ENCODE results near the gene PLEK2. TPM values are rescaled to one million over a fixed set of nuclear protein-coding genes. Genes with fewer than 3 reads are reported as not detected.

The PLEK2 gene
- polyA plus RNA-seq, 1 experiment: 1.6 TPM

- Histone ChIP-seq H3K9me3 (ENCODE audit: control insufficient read depth, insufficient read depth, low read length) (no peaks in the 10 kb centered on the region), H3K27ac (ENCODE audit: low read depth, low read length) (no peak overlapping the region), H3K27me3 (ENCODE audit: control insufficient read depth, insufficient read depth, low read length) (no peaks in the 10 kb centered on the region), H3K4me3 (ENCODE audit: low read depth, low read length) (no peak overlapping the region)
- ChIA-PET CTCF (interaction anchor here (1.2 to 2.4 kb wide), 2 partner anchors 10 to 18 kb away, joined by 3 to 12 read pairs; partner anchors contain the start of genes ATP6V1D and EIF2S1), POLR2A (interaction anchor here (0.7 kb wide), 1 partner anchor 10 kb away, joined by 6 read pairs; no protein-coding TSS in a partner anchor)
- no peak for TF ChIP-seq CTCF (IDR thresholded peaks at IDR 0.05; ENCODE audit: low read depth, low read length)
- DNase-seq (ENCODE audit: low read depth, low spot score): no peak
Measured at GRCh38 chr14:67377916-67378315, 34.0 kb downstream of the PLEK2 start.

GRCh38 chr14:67373347-67373746 lies 38.6 kb downstream of the PLEK2 start:
- CTCF ChIA-PET: no interaction called here
- no peak for TF ChIP-seq CTCF (IDR thresholded peaks at IDR 0.05; ENCODE audit: low read depth, low read length)
- H3K27ac ChIP-seq (ENCODE audit: low read depth, low read length): no peak overlapping the region
- no peak overlapping the region for H3K4me3 ChIP-seq (ENCODE audit: low read depth, low read length)
- no peaks in the 10 kb centered on the region for H3K9me3 ChIP-seq (ENCODE audit: control insufficient read depth, insufficient read depth, low read length)
- DNase-seq (ENCODE audit: low read depth, low spot score): no peak
- POLR2A ChIA-PET: no interaction called here
- H3K27me3 ChIP-seq (ENCODE audit: control insufficient read depth, insufficient read depth, low read length): no peaks in the 10 kb centered on the region

GRCh38 chr14:67372833-67373232 lies 39.1 kb downstream of the PLEK2 start:
- POLR2A ChIA-PET: no interaction called here
- H3K27me3 ChIP-seq (ENCODE audit: control insufficient read depth, insufficient read depth, low read length): no peaks in the 10 kb centered on the region
- no peaks in the 10 kb centered on the region for H3K9me3 ChIP-seq (ENCODE audit: control insufficient read depth, insufficient read depth, low read length)
- H3K4me3 ChIP-seq (ENCODE audit: low read depth, low read length): no peak overlapping the region
- CTCF ChIA-PET: no interaction called here
- DNase-seq (ENCODE audit: low read depth, low spot score): no peak
- no peak overlapping the region for H3K27ac ChIP-seq (ENCODE audit: low read depth, low read length)
- TF ChIP-seq CTCF (IDR thresholded peaks at IDR 0.05; ENCODE audit: low read depth, low read length): no peak

- ChIA-PET POLR2A (no interaction called here), CTCF (interaction anchor here (0.6 to 1.9 kb wide), 2 partner anchors 12 to 864 kb away, joined by 3 to 21 read pairs; partner anchors contain the start of genes ATP6V1D and EIF2S1)
- DNase-seq (ENCODE audit: low read depth, low spot score): no peak
- H3K27ac ChIP-seq (ENCODE audit: low read depth, low read length): no peak overlapping the region
- no peaks in the 10 kb centered on the region for H3K27me3 ChIP-seq (ENCODE audit: control insufficient read depth, insufficient read depth, low read length)
- no peak overlapping the region for H3K4me3 ChIP-seq (ENCODE audit: low read depth, low read length)
- no peaks in the 10 kb centered on the region for H3K9me3 ChIP-seq (ENCODE audit: control insufficient read depth, insufficient read depth, low read length)
- TF ChIP-seq CTCF (IDR thresholded peaks at IDR 0.05; ENCODE audit: low read depth, low read length): no peak
Measured at GRCh38 chr14:67371247-67372148, 40.5 kb downstream of the PLEK2 start.

GRCh38 chr14:67370830-67371229 lies 41.1 kb downstream of the PLEK2 start:
- ChIA-PET POLR2A (no interaction called here), CTCF (interaction anchor here (1.9 kb wide), 1 partner anchor 11 kb away, joined by 21 read pairs; the partner anchor contains the start of genes ATP6V1D and EIF2S1)
- H3K9me3 ChIP-seq (ENCODE audit: control insufficient read depth, insufficient read depth, low read length): no peaks in the 10 kb centered on the region
- TF ChIP-seq CTCF (IDR thresholded peaks at IDR 0.05; ENCODE audit: low read depth, low read length): no peak
- no peak overlapping the region for H3K27ac ChIP-seq (ENCODE audit: low read depth, low read length)
- no peak overlapping the region for H3K4me3 ChIP-seq (ENCODE audit: low read depth, low read length)
- H3K27me3 ChIP-seq (ENCODE audit: control insufficient read depth, insufficient read depth, low read length): no peaks in the 10 kb centered on the region
- no peak for DNase-seq (ENCODE audit: low read depth, low spot score)

Measured in AG04450 (cell line).